Measurements from ENCODE around the gene POLR2E.

DNA sequence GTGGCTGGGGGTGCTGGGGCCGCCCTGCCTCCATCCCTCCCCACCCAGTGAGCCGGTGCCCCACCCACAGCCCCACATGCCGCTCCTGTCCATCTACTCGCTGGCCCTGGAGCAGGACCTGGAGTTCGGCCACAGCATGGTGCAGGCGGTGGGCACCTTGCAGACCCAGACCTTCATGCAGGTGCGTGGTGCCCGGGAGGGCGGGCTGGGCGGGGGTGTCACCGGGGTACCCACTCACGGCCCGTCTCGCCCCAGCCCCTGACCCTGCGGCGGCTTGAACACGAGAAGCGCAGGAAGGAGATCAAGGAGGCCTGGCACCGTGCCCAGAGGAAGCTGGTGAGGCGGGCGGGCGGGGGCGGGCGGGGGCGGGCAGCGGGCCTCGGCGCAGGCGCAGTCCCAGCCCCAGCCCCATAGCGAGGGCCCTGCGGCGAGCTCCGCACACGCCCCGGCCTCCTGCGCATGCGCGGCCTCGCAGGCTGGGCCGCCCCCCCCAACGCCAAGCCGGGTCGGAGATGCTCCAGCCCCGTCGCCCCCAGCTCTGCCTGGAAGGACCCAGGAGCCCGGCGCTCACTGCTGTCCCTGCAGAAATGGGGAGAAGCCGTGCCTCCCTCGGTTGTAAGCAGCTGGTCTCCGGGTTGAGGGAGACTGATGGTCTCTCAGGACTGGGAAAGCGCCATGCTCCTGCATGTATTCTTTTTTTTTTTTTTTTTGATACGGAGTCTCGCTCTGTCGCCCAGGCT lies 20.5 kb downstream of the POLR2E start:
- TF ChIP-seq, protein P1, sequence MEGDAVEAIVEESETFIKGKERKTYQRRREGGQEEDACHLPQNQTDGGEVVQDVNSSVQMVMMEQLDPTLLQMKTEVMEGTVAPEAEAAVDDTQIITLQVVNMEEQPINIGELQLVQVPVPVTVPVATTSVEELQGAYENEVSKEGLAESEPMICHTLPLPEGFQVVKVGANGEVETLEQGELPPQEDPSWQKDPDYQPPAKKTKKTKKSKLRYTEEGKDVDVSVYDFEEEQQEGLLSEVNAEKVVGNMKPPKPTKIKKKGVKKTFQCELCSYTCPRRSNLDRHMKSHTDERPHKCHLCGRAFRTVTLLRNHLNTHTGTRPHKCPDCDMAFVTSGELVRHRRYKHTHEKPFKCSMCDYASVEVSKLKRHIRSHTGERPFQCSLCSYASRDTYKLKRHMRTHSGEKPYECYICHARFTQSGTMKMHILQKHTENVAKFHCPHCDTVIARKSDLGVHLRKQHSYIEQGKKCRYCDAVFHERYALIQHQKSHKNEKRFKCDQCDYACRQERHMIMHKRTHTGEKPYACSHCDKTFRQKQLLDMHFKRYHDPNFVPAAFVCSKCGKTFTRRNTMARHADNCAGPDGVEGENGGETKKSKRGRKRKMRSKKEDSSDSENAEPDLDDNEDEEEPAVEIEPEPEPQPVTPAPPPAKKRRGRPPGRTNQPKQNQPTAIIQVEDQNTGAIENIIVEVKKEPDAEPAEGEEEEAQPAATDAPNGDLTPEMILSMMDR (optimal IDR thresholded peaks at IDR 0.05 in 1 of 3, IDR thresholded peaks at IDR 0.05 in 1 of 3, conservative IDR thresholded peaks at IDR 0.05 in 1 of 3; ENCODE audit: extremely low read depth in 1 of 3, insufficient read depth in 2 of 3, low read length in 3 of 3): no peak
- TF ChIP-seq EZH2 (IDR thresholded peaks at IDR 0.05; ENCODE audit: low read length): no peak
